Heart left ventricle (tissue), 13 donors: ENCODE results near the gene NFIA.

ENCODE experiments used
- CTCF ChIP-seq, 12 donors: fragments of 200-600 bp; sonication (generic) in 4 of 12; IDR thresholded peaks; one replicate each; pipeline versions ENCODE4 v1.5.0 to v1.8.0; 2018 to 2022; ENCODE audit warnings: antibody characterized with exemption in 12 of 12, mild to moderate bottlenecking in 5 of 12
- POLR2A ChIP-seq, 2 donors: fragments of 450-650 bp; IDR thresholded peaks; one replicate each; pipeline ENCODE4 v1.6.1; 2017; ENCODE audit warnings: antibody characterized with exemption in 2 of 2, mild to moderate bottlenecking in 2 of 2, moderate library complexity in 2 of 2
- donor health status: ischemic (EF 13 %, LVEDD 7.1; RV severe dilation, severe dysfunction).
- donor health status: DM: no; HTN: yes; CAD: no.
- donor health status: DM: no; HTN: no; CAD: no.
- donor health status: ischemic (EF 25% LVEDD 6.9; RV normal size, moderate dysfunction).
- donor health status: ischemic (EF 25% LVEDD 5.7; RV mildly dilated, moderate dysfunction).
- donor health status: ischemic (EF 35%, LVEDD 5.7; RV mildly dilated, moderate dysfunction).
- donor health status: nonischemic (EF 11% LVEDD 7.7; RV severe dilation, severe dysfunction).
- donor health status: DM: yes; HTN: yes; CAD: no.
- donor health status: PGD.
- donor health status: ischemic (EF 29% LVEDD 5.4; RV normal size, mild dysfunction).
- donor health status: nonischemic (EF 23%, LVEDD 6.1; RV moderate dilation, normal function).

DNA sequence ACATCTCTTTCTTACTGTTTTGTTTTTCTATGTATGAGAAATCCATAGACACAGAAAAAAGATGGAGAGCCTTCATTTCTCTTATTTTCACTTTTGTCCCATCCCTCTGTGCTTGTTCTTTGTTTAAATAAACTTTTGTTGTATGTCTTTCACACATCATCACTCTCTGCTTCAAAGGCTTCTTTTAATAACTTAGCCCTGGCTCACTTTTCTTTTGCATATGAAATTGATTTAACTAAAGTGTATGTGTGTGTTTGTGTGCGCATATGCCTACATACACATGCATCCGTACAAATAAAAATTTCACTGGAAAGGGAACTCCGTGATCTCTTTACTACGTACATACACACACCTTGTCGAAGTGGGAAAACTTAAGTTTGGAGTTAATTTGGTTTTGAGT lies 168.6 kb downstream of the NFIA start:
- TF ChIP-seq CTCF (IDR thresholded peaks at IDR 0.05) = no peak
- TF ChIP-seq POLR2A (IDR thresholded peaks at IDR 0.05) = no peak
